Muscle of arm (tissue), 12 donors: ENCODE data around the gene FAM219B. TPM values are rescaled to one million over a fixed set of nuclear protein-coding genes. Genes with fewer than 3 reads are reported as not detected.

ENCODE experiments used
- DNase-seq: peaks from one replicate; pipeline ENCODE4 v3.0.0-alpha.2; 2013
- polyA plus RNA-seq, 12 donors: library from polyadenylated mRNA; unstranded; fragments of 120-200 nt; gene quantifications; one replicate each; pipeline ENCODE4 v1.2.1, GENCODE V29; 2013; ENCODE audit not compliant: insufficient read length in 12 of 12

FAM219B gene
- polyA plus RNA-seq, 12 donors, result 40.4 to 60.0 (median 48.6) TPM; not detected in 1

- no peak for DNase-seq
Measured at GRCh38 chr15:74850393-74850792, 56.3 kb downstream of the FAM219B start.

Other genes with a start within 250 kb of the FAM219B start
- gene EDC3, start 210.8 kb downstream of the FAM219B start, polyA plus RNA-seq, result 10 to 100 TPM in 11 of 12 donors, not detected in 1; 22.2 to 53.6 (median 29.6) TPM
- gene CYP1A1, start 181.3 kb downstream of the FAM219B start, polyA plus RNA-seq, result 1 to 10 TPM in 1 of 12 donors, under 1 TPM in 3, not detected in 8; 0.12 to 2.0 (median 0.78) TPM
- under 1 TPM in 7 of 12 donors, not detected in 5; 0.07 to 0.28 (median 0.12) TPM for gene CYP1A2, start 158.0 kb downstream of the FAM219B start, polyA plus RNA-seq
- gene CSK, start 124.8 kb downstream of the FAM219B start, polyA plus RNA-seq, result 10 to 100 TPM in 11 of 12 donors, not detected in 1; 21.4 to 51.9 (median 31.0) TPM
- under 1 TPM in 1 of 12 donors, not detected in 11; 0.19 TPM for gene LMAN1L, start 94.0 kb downstream of the FAM219B start, polyA plus RNA-seq
- under 1 TPM in 1 of 12 donors, not detected in 11; 0.11 TPM for gene CPLX3, start 80.2 kb downstream of the FAM219B start, polyA plus RNA-seq
- 10 to 100 TPM in 11 of 12 donors, not detected in 1; 23.8 to 44.3 (median 31.4) TPM for gene ULK3, start 63.7 kb downstream of the FAM219B start, polyA plus RNA-seq
- gene SCAMP2, start 33.5 kb downstream of the FAM219B start, polyA plus RNA-seq, result 10 to 100 TPM in 11 of 12 donors, not detected in 1; 50.4 to 76.1 (median 60.3) TPM
- gene MPI, start 16.8 kb downstream of the FAM219B start, polyA plus RNA-seq, result 10 to 100 TPM in 11 of 12 donors, not detected in 1; 44.3 to 63.9 (median 55.2) TPM
- 100 to 1,000 TPM in 11 of 12 donors, not detected in 1; 131 to 285 (median 234) TPM for gene COX5A, start 31.2 kb upstream of the FAM219B start, polyA plus RNA-seq
- 1 to 10 TPM in 5 of 12 donors, under 1 TPM in 6, not detected in 1; 0.85 to 4.5 (median 0.95) TPM for gene RPP25, start 49.9 kb upstream of the FAM219B start, polyA plus RNA-seq
- gene SCAMP5, start 88.7 kb upstream of the FAM219B start, polyA plus RNA-seq, result 10 to 100 TPM in 1 of 12 donors, 1 to 10 TPM in 10, not detected in 1; 2.9 to 17.2 (median 4.1) TPM
- gene PPCDC, start 116.7 kb upstream of the FAM219B start, polyA plus RNA-seq, result 1 to 10 TPM in 10 of 12 donors, not detected in 2; 4.5 to 9.7 (median 7.1) TPM